DND-41 (cell line): ENCODE results near the gene VPS37B.

ENCODE experiments used
- ATAC-seq: fragments of 200-7000 bp; cut with Tn5 transposase; 3 replicates; pipeline ENCODE4 v1.9.1; 2021; ENCODE audit warnings: low read depth; ENCODE audit not compliant: insufficient read depth
- DNase-seq: peaks from one replicate; pipeline ENCODE4 v3.0.0-alpha.2; 2020
- H2AFZ ChIP-seq: 2 replicates; pipeline ENCODE4 v1.6.0; 2012; ENCODE audit warnings: low read depth, low read length
- H3K27ac ChIP-seq: 2 replicates; pipeline ENCODE4 v1.5.1; 2012; ENCODE audit warnings: low read length, inconsistent platforms
- H3K27me3 ChIP-seq: fragments of 200-600 bp; sonication (generic); 2 replicates; pipeline ENCODE4 v1.6.0; 2012; ENCODE audit warnings: low read length, mild to moderate bottlenecking, inconsistent platforms; ENCODE audit not compliant: insufficient read depth, poor library complexity
- H3K36me3 ChIP-seq: 2 replicates; pipeline ENCODE4 v1.5.1; 2012; ENCODE audit warnings: low read length, inconsistent platforms; ENCODE audit not compliant: insufficient read depth
- H3K4me1 ChIP-seq: 2 replicates; pipeline ENCODE4 v1.5.1; 2012; ENCODE audit warnings: mild to moderate bottlenecking, low read length; ENCODE audit not compliant: insufficient read depth
- H3K4me2 ChIP-seq: 2 replicates; pipeline ENCODE4 v1.6.0; 2012; ENCODE audit warnings: mild to moderate bottlenecking, moderate library complexity, low read length, inconsistent platforms; ENCODE audit not compliant: insufficient read depth
- H3K4me3 ChIP-seq, 2 experiments: fragments of 200-600 bp in 1 of 2; shearing (Covaris generic) in 1 of 2; 2 replicates each; pipeline ENCODE4 v1.5.1; 2012 to 2016; ENCODE audit warnings: inconsistent platforms in 2 of 2, low read length in 2 of 2, mild to moderate bottlenecking in 2 of 2, low read depth in 1 of 2, moderate library complexity in 1 of 2
- H3K79me2 ChIP-seq: 2 replicates; pipeline ENCODE4 v1.6.0; 2012; ENCODE audit warnings: low read length, inconsistent platforms; ENCODE audit not compliant: insufficient read depth
- H3K9ac ChIP-seq: 2 replicates; pipeline ENCODE4 v1.6.0; 2012; ENCODE audit warnings: low read depth, mild to moderate bottlenecking, inconsistent platforms, low read length, moderate library complexity
- H3K9me3 ChIP-seq: 2 replicates; pipeline ENCODE4 v1.5.1; 2012; ENCODE audit warnings: low read length, moderate library complexity, mild to moderate bottlenecking, inconsistent platforms; ENCODE audit not compliant: insufficient read depth, severe bottlenecking
- H4K20me1 ChIP-seq: 2 replicates; pipeline ENCODE4 v1.6.0; 2012; ENCODE audit warnings: low read length; ENCODE audit not compliant: insufficient read depth
- EZH2 ChIP-seq: IDR thresholded peaks from 3 replicates; pipeline ENCODE4 v1.6.1; 2012; ENCODE audit warnings: borderline replicate concordance, low read depth, mild to moderate bottlenecking, moderate library complexity, low read length, inconsistent platforms; ENCODE audit not compliant: severe bottlenecking
- TF ChIP-seq, protein P1 (sequence below): IDR thresholded peaks from 2 replicates; pipeline ENCODE4 v1.5.1; 2012; ENCODE audit warnings: borderline replicate concordance, low read length, moderate library complexity, mild to moderate bottlenecking; ENCODE audit not compliant: poor library complexity, severe bottlenecking; ENCODE audit errors: extremely low read depth

VPS37B gene

GRCh38 chr12:122855928-122856831 is 39.7 kb downstream of the VPS37B start:
- Histone ChIP-seq H3K27ac (no peak overlapping the region), H3K36me3 (peaks cover 22% of the 10 kb centered on the region), H3K79me2 (no peaks in the 10 kb centered on the region), H3K9ac (no peak overlapping the region), H3K4me2 (no peak overlapping the region), H2AFZ (no peak overlapping the region), H4K20me1 (no peaks in the 10 kb centered on the region), H3K9me3 (no peaks in the 10 kb centered on the region), H3K4me1 (no peaks in the 10 kb centered on the region), H3K27me3 (no peaks in the 10 kb centered on the region), H3K4me3 (no peak overlapping the region)
- TF ChIP-seq, protein P1, sequence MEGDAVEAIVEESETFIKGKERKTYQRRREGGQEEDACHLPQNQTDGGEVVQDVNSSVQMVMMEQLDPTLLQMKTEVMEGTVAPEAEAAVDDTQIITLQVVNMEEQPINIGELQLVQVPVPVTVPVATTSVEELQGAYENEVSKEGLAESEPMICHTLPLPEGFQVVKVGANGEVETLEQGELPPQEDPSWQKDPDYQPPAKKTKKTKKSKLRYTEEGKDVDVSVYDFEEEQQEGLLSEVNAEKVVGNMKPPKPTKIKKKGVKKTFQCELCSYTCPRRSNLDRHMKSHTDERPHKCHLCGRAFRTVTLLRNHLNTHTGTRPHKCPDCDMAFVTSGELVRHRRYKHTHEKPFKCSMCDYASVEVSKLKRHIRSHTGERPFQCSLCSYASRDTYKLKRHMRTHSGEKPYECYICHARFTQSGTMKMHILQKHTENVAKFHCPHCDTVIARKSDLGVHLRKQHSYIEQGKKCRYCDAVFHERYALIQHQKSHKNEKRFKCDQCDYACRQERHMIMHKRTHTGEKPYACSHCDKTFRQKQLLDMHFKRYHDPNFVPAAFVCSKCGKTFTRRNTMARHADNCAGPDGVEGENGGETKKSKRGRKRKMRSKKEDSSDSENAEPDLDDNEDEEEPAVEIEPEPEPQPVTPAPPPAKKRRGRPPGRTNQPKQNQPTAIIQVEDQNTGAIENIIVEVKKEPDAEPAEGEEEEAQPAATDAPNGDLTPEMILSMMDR = no peak
- no peak for TF ChIP-seq EZH2
- ATAC-seq (no peak), DNase-seq (no peak)

DNA sequence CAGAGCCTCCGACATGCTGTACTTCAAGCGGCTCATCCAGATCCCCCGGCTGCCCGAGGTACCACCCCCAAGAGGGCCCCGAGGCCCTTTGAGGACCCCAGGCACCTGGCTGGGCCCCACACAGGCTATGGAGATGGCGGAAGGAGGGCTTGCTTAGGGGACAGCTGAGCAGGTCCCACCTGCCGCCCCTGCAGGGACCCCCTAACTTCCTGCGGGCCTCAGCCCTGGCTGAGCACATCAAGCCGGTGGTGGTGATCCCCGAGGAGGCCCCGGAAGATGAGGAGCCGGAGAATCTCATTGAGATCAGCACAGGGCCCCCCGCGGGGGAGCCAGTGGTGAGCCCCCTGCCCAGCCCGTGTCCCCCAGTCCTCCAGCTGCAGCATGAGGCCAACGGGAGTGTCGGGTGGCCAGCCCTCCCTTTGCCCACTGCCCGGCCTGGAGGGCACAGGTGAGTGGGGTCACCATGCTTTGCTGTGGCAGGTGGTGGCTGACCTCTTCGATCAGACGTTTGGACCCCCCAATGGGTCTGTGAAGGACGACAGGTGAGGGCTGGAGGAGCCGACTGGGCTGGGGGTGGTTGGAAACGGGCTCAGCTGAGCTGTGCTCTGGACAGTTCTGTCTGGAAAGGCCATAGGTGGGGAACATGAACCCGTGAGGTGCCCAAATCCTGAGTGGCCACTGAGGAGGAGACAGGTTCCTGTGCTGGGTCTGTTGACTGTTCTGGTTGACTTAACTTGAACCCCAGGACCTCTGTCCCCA is 40.7 kb downstream of the VPS37B start:
- Histone ChIP-seq H3K27ac (no peak overlapping the region), H3K9me3 (no peaks in the 10 kb centered on the region), H3K79me2 (no peaks in the 10 kb centered on the region), H3K36me3 (peaks cover 18% of the 10 kb centered on the region), H4K20me1 (no peaks in the 10 kb centered on the region), H3K4me2 (no peak overlapping the region), H3K27me3 (no peaks in the 10 kb centered on the region), H3K4me3 (no peak overlapping the region), H2AFZ (no peak overlapping the region), H3K4me1 (no peaks in the 10 kb centered on the region), H3K9ac (no peak overlapping the region)
- TF ChIP-seq, protein P1 = no peak
- no peak for TF ChIP-seq EZH2
- DNase-seq (no peak), ATAC-seq (no peak)

DNA sequence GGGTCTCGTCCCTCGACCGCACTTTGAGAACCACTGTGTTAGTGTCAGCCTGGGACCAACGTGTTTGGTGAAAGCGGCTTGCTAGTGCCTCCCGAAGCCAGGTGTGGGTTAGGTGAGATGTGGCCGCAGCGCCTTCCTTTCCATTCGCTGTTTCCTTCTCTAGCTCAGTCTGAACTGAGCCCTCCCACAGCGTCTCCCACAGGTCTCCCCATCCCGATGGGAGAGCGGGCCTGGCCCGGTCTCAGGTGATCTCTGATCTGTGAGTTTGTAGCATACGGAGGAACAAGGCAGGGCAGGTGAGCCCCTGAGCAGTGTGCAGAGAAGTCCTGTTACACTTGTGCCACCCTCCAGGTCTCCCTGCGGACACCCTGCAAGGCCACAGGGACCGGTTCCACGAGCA is 41.4 kb downstream of the VPS37B start:
- no peaks in the 10 kb centered on the region for H3K4me1 ChIP-seq
- H3K4me3 ChIP-seq = no peak overlapping the region
- TF ChIP-seq, protein P1 = no peak
- TF ChIP-seq EZH2 = no peak
- no peaks in the 10 kb centered on the region for H3K79me2 ChIP-seq
- H3K9ac ChIP-seq = no peak overlapping the region
- DNase-seq (no peak), ATAC-seq (no peak)
- no peaks in the 10 kb centered on the region for H3K27me3 ChIP-seq
- no peaks in the 10 kb centered on the region for H3K9me3 ChIP-seq
- 0 out of 2 replicates have a peak, but pooled peaks cover 4% of the 10 kb centered on the region for H4K20me1 ChIP-seq
- no peak overlapping the region for H3K27ac ChIP-seq
- H2AFZ ChIP-seq = no peak overlapping the region
- peaks cover 15% of the 10 kb centered on the region for H3K36me3 ChIP-seq
- H3K4me2 ChIP-seq = no peak overlapping the region
